Measurements from ENCODE around the gene JPH3.
A peak's percentile ranks its signal among the peaks of the same experiment; 100 is the strongest.

Gene JPH3

GRCh38 chr16:87628246-87628923, 26.1 kb downstream of the JPH3 start:
- DNase-seq: no peak

- DNase-seq: peak in 1 of 2 donors; percentile 19
Measured at GRCh38 chr16:87628940-87629339, 26.6 kb downstream of the JPH3 start.

GRCh38 chr16:87631067-87631466, 28.8 kb downstream of the JPH3 start:
- DNase-seq: no peak

GRCh38 chr16:87634411-87634810, 32.1 kb downstream of the JPH3 start:
- DNase-seq: no peak

- peak; percentile 68 to 69 for DNase-seq
Measured at GRCh38 chr16:87635541-87636049, 33.3 kb downstream of the JPH3 start.

GRCh38 chr16:87636050-87636684, 33.9 kb downstream of the JPH3 start:
- peak; percentile 79 to 81 for DNase-seq

- no peak for DNase-seq
Measured at GRCh38 chr16:87636741-87637140, 34.4 kb downstream of the JPH3 start.

GRCh38 chr16:87637357-87637756, 35.0 kb downstream of the JPH3 start:
- no peak for DNase-seq

- DNase-seq: no peak
Measured at GRCh38 chr16:87638736-87639135, 36.4 kb downstream of the JPH3 start.

- DNase-seq: no peak
Measured at GRCh38 chr16:87641721-87642120, 39.4 kb downstream of the JPH3 start.

GRCh38 chr16:87642491-87642890, 40.2 kb downstream of the JPH3 start:
- no peak for DNase-seq

GRCh38 chr16:87644186-87644585, 41.9 kb downstream of the JPH3 start:
- DNase-seq: no peak

- DNase-seq: no peak
Measured at GRCh38 chr16:87644596-87644995, 42.3 kb downstream of the JPH3 start.

- no peak for DNase-seq
Measured at GRCh38 chr16:87645802-87646201, 43.5 kb downstream of the JPH3 start.

GRCh38 chr16:87647431-87648185, 45.3 kb downstream of the JPH3 start:
- DNase-seq: no peak

GRCh38 chr16:87648236-87648635, 45.9 kb downstream of the JPH3 start:
- no peak for DNase-seq

GRCh38 chr16:87648698-87649487, 46.6 kb downstream of the JPH3 start:
- DNase-seq: no peak

- no peak for DNase-seq
Measured at GRCh38 chr16:87652386-87652785, 50.1 kb downstream of the JPH3 start.

- no peak for DNase-seq
Measured at GRCh38 chr16:87652799-87653198, 50.5 kb downstream of the JPH3 start.

GRCh38 chr16:87653234-87653633, 50.9 kb downstream of the JPH3 start:
- DNase-seq: no peak

GRCh38 chr16:87654826-87655225, 52.5 kb downstream of the JPH3 start:
- no peak for DNase-seq

GRCh38 chr16:87656328-87656727, 54.0 kb downstream of the JPH3 start:
- DNase-seq: no peak

GRCh38 chr16:87657621-87658192, 55.4 kb downstream of the JPH3 start:
- DNase-seq: no peak
